ENCODE measurements around the gene PCP2. TPM values are rescaled to one million over a fixed set of nuclear protein-coding genes. Genes with fewer than 3 reads are reported as not detected.

PCP2 gene
- total and polyA plus RNA-seq, 2 of the 8 experiments (the other 6 are each of a cell fraction or from before 2014, with no cell fraction given), result not detected

- peaks cover 0 to 18% (median 11%) of the 10 kb centered on the region in 4 experiments; a peak in 4 of 7 replicates for H3K27me3 ChIP-seq (replicated peaks in 1 of 4; ENCODE audit: control insufficient read depth in 3 of 4, extremely low read depth in 1 of 4, insufficient read depth in 3 of 4, low read length in 3 of 4)
These were observed 37.3 kb upstream of the PCP2 start for GRCh38 chr19:7670790-7671189.

More at GRCh38 chr19:7670790-7671189, 37.3 kb upstream of the PCP2 start:
- no peaks in the 10 kb centered on the region for H3K79me2 ChIP-seq (ENCODE audit: control insufficient read depth in 1 of 2, insufficient read depth in 2 of 2, low read length in 2 of 2)
- TF ChIP-seq KDM1A (IDR thresholded peaks at IDR 0.05; ENCODE audit: borderline replicate concordance, low read length), result no peak
- TF ChIP-seq JUN (IDR thresholded peaks at IDR 0.05; ENCODE audit: low read depth, low read length), result no peak
- no peak for TF ChIP-seq TEAD4 (IDR thresholded peaks at IDR 0.05; ENCODE audit: low read depth, low read length)
- TF ChIP-seq KDM4A (IDR thresholded peaks at IDR 0.05; ENCODE audit: low read depth, low read length, severe bottlenecking), result peak; percentile 44
- TF ChIP-seq CREB1 (IDR thresholded peaks at IDR 0.05), result peak; percentile 72; the same call in 1 of the 2 replicates
- TF ChIP-seq CTBP2 (IDR thresholded peaks at IDR 0.05; ENCODE audit: borderline replicate concordance, insufficient read depth, insufficient read length, low read length), result no peak
- no peak for TF ChIP-seq RBBP5 (IDR thresholded peaks at IDR 0.05; ENCODE audit: borderline replicate concordance, low read depth, low read length)
- H3K4me1 ChIP-seq (replicated peaks in 1 of 4; ENCODE audit: control insufficient read depth in 3 of 4, insufficient read depth in 4 of 4, low read length in 3 of 4), result peaks cover 0 to 3% (median 1%) of the 10 kb centered on the region in 4 experiments; a peak in 1 of 7 replicates
- H3K23ac ChIP-seq (ENCODE audit: insufficient read length), result no peak overlapping the region
- FAIRE-seq (no peak), DNase-seq (ENCODE audit: low read depth in 1 of 2, low spot score in 2 of 2) (peak in 1 of 2 experiments; percentile 60)
- peak overlapping the region; percentile 43 for H4K5ac ChIP-seq (ENCODE audit: insufficient read length, low read depth, low read length)
- peak overlapping the region; percentile 85 for H4K91ac ChIP-seq (replicated peaks; ENCODE audit: insufficient read length, low read length)
- H3K4me3 ChIP-seq (ENCODE audit: extremely low read depth in 1 of 4, insufficient read depth in 2 of 4, low read depth in 3 of 4, low read length in 4 of 4), result peak overlapping the region; percentile 2 to 70 (median 48); a peak in 7 of 8 replicates
- H3K36me3 ChIP-seq (ENCODE audit: control insufficient read depth in 2 of 4, insufficient read depth in 4 of 4, low read length in 3 of 4), result no peaks in the 10 kb centered on the region
- H3K56ac ChIP-seq (replicated peaks; ENCODE audit: insufficient read length, low read depth, low read length), result no peak overlapping the region
- H2BK120ac ChIP-seq (replicated peaks; ENCODE audit: low read depth, low read length), result peak overlapping the region; percentile 43
- no peak overlapping the region for H2BK15ac ChIP-seq (ENCODE audit: low read length)
- WGBS, 2 experiments (ENCODE audit: extremely low coverage in 1 of 2, insufficient coverage in 1 of 2, insufficient read length in 1 of 2, insufficient replicate concordance in 2 of 2, low coverage in 1 of 2, low lambda C conversion rate in 2 of 2, missing lambda C conversion rate in 1 of 2), result 76% methylated on average over 8 of the region's 9 CpGs; no CpG with 5 or more reads in 1 of the 2 experiments
- ChIA-PET POLR2A (ENCODE audit: partially characterized antibody) (interaction anchor here (0.5 to 1.2 kb wide), 2 partner anchors 10 to 130 kb away, joined by 3 read pairs; partner anchors contain the start of gene TRAPPC5), CTCF (ENCODE audit: partially characterized antibody) (interaction anchor here (0.5 to 4.7 kb wide), 8 partner anchors 10 to 340 kb away, joined by 3 to 32 read pairs (median 4); partner anchors contain the start of gene TRAPPC5)
- H2AFZ ChIP-seq (ENCODE audit: low read length), result peak overlapping the region; percentile 92
- H2BK5ac ChIP-seq (ENCODE audit: low read depth, low read length), result 0 out of 2 replicates have a peak overlapping the region, but pooled peaks have one; percentile 12
- H3K18ac ChIP-seq (ENCODE audit: extremely low read depth, low read length), result peak overlapping the region; percentile 78; the same call in 1 of the 2 replicates
- peak overlapping the region; percentile 70 to 86 for H3K4me2 ChIP-seq (ENCODE audit: insufficient read depth in 1 of 2, low read depth in 2 of 2, low read length in 2 of 2)
- H4K20me1 ChIP-seq (replicated peaks in 1 of 2; ENCODE audit: control insufficient read depth in 1 of 2, insufficient read depth in 2 of 2, low read length in 2 of 2), result no peaks in the 10 kb centered on the region
- no peak overlapping the region for H3K27ac ChIP-seq (ENCODE audit: low read depth, low read length)
- H4K8ac ChIP-seq (ENCODE audit: extremely low read depth, insufficient read depth, low read length), result peak overlapping the region; percentile 79; the same call in 1 of the 2 replicates
- no peak overlapping the region for H3K14ac ChIP-seq (ENCODE audit: insufficient read length)
- no peaks in the 10 kb centered on the region for H3K9me3 ChIP-seq (ENCODE audit: insufficient read depth in 2 of 2, low read depth in 1 of 2, low read length in 1 of 2)
- H2BK12ac ChIP-seq (ENCODE audit: low read depth, low read length), result no peak overlapping the region
- H3K9ac ChIP-seq (replicated peaks in 1 of 4; ENCODE audit: extremely low read depth in 1 of 4, low read depth in 3 of 4, low read length in 3 of 4), result no peak overlapping the region
- 0 out of 2 replicates have a peak overlapping the region, but pooled peaks have one; percentile 72 for H2BK20ac ChIP-seq (ENCODE audit: low read length)
- H3K23me2 ChIP-seq (ENCODE audit: low read depth, low read length), result peaks cover 2% of the 10 kb centered on the region; the same call in 1 of the 2 replicates
- H2AK5ac ChIP-seq (ENCODE audit: low read depth, low read length), result no peak overlapping the region; the same call in 1 of the 2 replicates
- H3K4ac ChIP-seq (replicated peaks; ENCODE audit: insufficient read length, low read depth, low read length), result no peak overlapping the region
- H3K79me1 ChIP-seq (ENCODE audit: low read depth, low read length), result no peaks in the 10 kb centered on the region
